Measurements from ENCODE around the gene WAPL.
"Not testable (repeated sequence)": the region's sequence is repeated elsewhere in the genome, so short reads cannot be mapped to it uniquely, and the experiment has no call there.

The WAPL gene

GRCh38 chr10:86521678-86522509 is at the start of gene WAPL:
WAPL (minus strand) TSS chr10:86521792; CDS start chr10:86518069, 3,723 bp downstream.
- peak; percentile 91 for DNase-seq (ENCODE audit: low spot score)

- no peak for DNase-seq (ENCODE audit: low spot score)
These were observed 47.7 kb upstream of the WAPL start for GRCh38 chr10:86569335-86569734.

GRCh38 chr10:86566518-86566917 is 44.9 kb upstream of the WAPL start:
- DNase-seq (ENCODE audit: low spot score): not testable (repeated sequence)

- not testable (repeated sequence) for DNase-seq (ENCODE audit: low spot score)
These were observed 41.7 kb upstream of the WAPL start for GRCh38 chr10:86563338-86563737.

- not testable (repeated sequence) for DNase-seq (ENCODE audit: low spot score)
These were observed 37.1 kb upstream of the WAPL start for GRCh38 chr10:86558695-86559094.

DNA sequence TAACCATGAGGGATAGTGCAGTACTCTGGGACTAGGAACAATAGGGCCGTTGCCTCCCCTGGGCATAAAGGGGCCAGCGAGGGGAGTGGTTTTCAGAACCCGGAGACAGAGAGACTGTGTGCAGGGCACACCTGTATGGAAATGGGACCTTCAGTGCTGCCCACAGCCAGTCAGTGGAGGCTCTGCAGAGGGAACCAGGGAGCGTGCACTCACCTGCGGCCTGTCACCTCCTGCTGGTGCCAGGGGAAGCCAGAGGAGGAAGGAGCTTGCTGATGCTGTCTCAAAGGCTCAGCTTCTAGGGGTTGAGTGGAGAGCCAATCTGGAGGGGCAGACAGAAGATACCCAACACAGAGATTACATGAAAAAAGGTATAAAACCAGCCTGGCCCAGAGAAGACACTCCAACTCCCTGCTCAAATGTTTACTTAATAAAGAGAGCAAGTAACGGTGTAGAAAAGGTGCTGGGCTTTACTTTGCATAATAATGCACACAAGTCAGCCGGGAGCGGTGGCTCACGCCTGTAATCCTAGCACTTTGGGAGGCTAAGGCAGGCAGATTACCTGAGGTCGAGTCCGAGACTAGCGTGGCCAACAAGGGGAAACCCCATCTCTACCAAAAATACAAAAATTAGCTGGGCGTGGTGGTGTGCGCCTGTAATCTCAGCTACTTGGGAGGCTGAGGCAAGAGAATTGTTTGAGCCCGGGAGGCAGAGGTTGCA is 35.5 kb upstream of the WAPL start:
- DNase-seq (ENCODE audit: low spot score): no peak

- DNase-seq (ENCODE audit: low spot score): no peak
These were observed 34.9 kb upstream of the WAPL start for GRCh38 chr10:86556532-86556931.

GRCh38 chr10:86553639-86554038 is 32.0 kb upstream of the WAPL start:
- DNase-seq (ENCODE audit: low spot score): no peak

- no peak for DNase-seq (ENCODE audit: low spot score)
These were observed 31.6 kb upstream of the WAPL start for GRCh38 chr10:86553213-86553612.

GRCh38 chr10:86547296-86547695 is 25.7 kb upstream of the WAPL start:
- no peak for DNase-seq (ENCODE audit: low spot score)

GRCh38 chr10:86545101-86545500 is 23.5 kb upstream of the WAPL start:
- no peak for DNase-seq (ENCODE audit: low spot score)

- no peak for DNase-seq (ENCODE audit: low spot score)
These were observed 18.4 kb upstream of the WAPL start for GRCh38 chr10:86540016-86540415.

- DNase-seq (ENCODE audit: low spot score): no peak
These were observed 17.0 kb upstream of the WAPL start for GRCh38 chr10:86538547-86538946.

DNA sequence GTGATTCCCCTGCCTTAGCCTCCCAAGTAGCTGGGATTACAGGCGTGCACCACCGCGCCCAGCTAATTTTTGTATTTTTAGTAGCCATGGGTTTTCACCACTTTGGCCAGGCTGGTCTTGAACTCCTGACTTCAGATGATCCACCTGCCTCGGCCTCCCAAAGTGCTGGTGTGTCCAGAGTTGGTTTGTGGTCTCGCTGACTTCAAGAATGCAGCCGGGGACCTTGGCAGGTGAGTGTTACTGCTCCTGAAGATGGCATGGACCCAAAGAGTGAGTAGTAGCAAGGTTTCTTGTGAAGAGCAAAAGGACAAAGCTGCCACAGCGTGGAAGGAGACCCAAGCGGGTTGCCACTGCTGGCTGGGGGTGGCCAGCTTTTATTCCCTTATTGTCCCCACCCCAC is 16.4 kb upstream of the WAPL start:
- DNase-seq (ENCODE audit: low spot score): not testable (repeated sequence)

- peak; percentile 44 for DNase-seq (ENCODE audit: low spot score)
These were observed 14.8 kb upstream of the WAPL start for GRCh38 chr10:86536294-86536861.

DNA sequence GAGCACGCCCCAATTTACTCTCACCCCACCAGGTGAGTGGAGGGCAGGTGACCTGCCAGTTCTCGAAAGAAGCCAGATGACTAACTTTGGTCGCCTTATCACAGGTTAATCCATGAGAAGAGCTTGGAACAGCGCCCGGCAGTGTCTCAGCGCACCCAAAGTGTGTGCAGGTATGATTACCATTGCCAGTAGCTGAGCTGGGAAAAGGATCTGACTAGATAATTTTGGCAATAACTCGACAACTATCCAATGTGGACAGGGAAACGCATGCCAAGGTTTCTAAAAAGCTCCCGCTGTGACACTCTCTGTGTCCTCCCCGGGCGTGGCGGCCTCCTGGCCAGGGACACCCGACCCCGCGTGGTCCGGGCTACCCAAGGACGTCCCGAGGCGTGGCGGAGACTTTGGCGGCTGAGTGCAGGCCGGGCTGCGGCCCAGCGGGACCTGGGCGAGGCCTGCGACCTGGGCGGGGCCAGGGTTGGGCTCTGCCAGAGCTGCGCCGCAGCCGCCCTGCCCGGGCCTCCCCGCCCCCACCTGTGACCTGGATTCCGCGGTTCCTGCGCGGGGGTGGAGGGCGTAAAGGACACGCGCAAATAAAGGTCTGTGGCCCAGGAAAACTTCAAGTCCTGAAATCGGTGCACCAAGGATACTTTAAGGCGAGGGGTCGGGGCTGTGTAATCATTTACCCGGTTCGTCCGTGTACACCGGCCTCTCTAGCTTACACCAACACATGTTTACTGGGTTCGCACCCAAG is 13.7 kb upstream of the WAPL start:
- DNase-seq (ENCODE audit: low spot score): peak; percentile 21

DNA sequence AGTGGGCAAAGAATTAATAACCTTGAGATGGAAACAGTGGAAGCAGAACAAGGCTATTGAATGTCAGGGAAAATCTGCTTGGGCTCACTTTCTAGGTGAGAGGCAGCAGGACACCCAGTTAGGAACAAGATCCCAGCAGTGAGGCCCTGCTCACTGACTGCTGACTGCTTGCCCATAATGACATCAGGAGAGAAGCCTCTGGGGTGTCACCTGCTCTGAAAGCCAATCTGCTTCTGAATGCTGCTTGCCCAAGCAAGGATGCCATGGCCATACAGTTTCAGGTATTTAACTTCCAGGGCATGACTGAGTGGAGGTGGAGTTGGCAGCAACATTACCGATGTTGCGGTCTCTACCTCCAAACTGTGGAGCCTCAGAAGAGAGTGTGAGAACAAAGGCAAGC is 11.7 kb upstream of the WAPL start:
- no peak for DNase-seq (ENCODE audit: low spot score)

DNA sequence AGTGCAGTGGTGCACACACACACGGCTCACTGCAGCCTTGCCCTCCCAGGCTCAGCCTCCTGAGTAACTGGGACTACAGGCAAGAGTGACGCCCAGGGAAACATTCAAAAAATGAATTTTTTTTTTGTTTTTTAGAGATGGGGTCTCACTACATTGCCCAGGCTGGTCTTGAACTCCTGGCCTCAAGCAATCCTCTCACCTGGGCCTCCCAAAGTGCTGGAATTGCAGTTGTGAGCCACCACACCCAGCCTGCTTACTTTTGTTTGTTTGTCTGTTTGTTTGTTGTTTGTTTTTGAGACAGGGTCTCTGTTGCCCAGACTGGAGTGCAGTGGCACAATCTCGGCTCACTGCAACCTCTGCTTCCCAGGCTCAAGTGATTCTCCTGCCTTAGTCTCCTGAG is 7.1 kb upstream of the WAPL start:
- DNase-seq (ENCODE audit: low spot score): not testable (repeated sequence)

GRCh38 chr10:86526606-86527005 is 5.0 kb upstream of the WAPL start:
- DNase-seq (ENCODE audit: low spot score): no peak

DNA sequence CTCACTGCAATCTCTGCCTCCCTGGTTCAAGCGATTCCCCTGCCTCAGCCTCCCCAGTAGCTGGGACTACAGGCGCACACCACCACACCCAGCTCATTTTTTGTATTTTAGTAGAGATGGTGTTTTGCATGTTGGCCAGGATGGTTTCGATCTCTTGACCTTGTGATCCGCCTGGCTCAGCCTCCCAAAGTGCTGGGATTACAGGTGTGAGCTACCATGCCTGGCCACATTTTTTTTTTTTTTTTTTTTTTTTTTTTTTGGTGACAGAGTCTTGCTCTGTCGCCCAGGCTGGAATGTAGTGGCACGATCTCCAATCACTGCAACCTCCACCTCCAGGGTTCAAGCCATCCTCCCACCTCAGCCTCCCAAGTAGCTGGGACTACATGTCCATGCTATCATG is 4.1 kb upstream of the WAPL start:
- not testable (repeated sequence) for DNase-seq (ENCODE audit: low spot score)

- DNase-seq (ENCODE audit: low spot score): no peak
These were observed 2.8 kb upstream of the WAPL start for GRCh38 chr10:86524225-86524962.

GRCh38 chr10:86523348-86523747 is 1.8 kb upstream of the WAPL start:
- DNase-seq (ENCODE audit: low spot score): no peak

Data from CD4-positive, alpha-beta T cell treated with Interleukin-2 at 100 ng/mL for 4 hours (primary cell).